Neuronal stem cell (in vitro differentiated cells): ENCODE data around the gene DPP9.

Experiments
- DNase-seq: peaks from one replicate; pipeline ENCODE4 v3.0.0-alpha.2; 2013; ENCODE audit warnings: low spot score
- H2AFZ ChIP-seq: one replicate; pipeline ENCODE4 v1.6.1; 2013; ENCODE audit warnings: mild to moderate bottlenecking, low read length, inconsistent platforms
- H2AK5ac ChIP-seq: 2 replicates; pipeline ENCODE4 v1.6.1; 2013; ENCODE audit warnings: low read depth, mild to moderate bottlenecking, inconsistent platforms, low read length, moderate library complexity, mixed read lengths
- H2BK120ac ChIP-seq: 2 replicates; pipeline ENCODE4 v1.6.1; 2013; ENCODE audit warnings: low read depth, mild to moderate bottlenecking, inconsistent platforms, low read length, moderate library complexity, mixed read lengths
- H2BK12ac ChIP-seq: one replicate; pipeline ENCODE4 v1.6.1; 2013; ENCODE audit warnings: low read length, inconsistent platforms
- H2BK15ac ChIP-seq: 2 replicates; pipeline ENCODE4 v1.6.1; 2013; ENCODE audit warnings: mild to moderate bottlenecking, low read length, inconsistent platforms, mixed read lengths
- H2BK5ac ChIP-seq: one replicate; pipeline ENCODE4 v1.6.1; 2013; ENCODE audit warnings: inconsistent platforms, mild to moderate bottlenecking, low read length, moderate library complexity
- H3K14ac ChIP-seq: one replicate; pipeline ENCODE4 v1.6.1; 2013; ENCODE audit warnings: low read length, inconsistent platforms
- H3K18ac ChIP-seq: 2 replicates; pipeline ENCODE4 v1.6.1; 2013; ENCODE audit warnings: low read length, inconsistent platforms
- H3K23ac ChIP-seq: 2 replicates; pipeline ENCODE4 v1.6.1; 2013; ENCODE audit warnings: low read depth, mild to moderate bottlenecking, mixed read lengths, low read length, inconsistent platforms; ENCODE audit not compliant: poor library complexity
- H3K27ac ChIP-seq: replicated peaks from 3 replicates; pipeline ENCODE4 v1.5.1; 2013; ENCODE audit warnings: low read length, inconsistent platforms
- H3K27me3 ChIP-seq, 3 experiments: 2 replicates each; pipeline ENCODE4 v1.6.1; 2013; ENCODE audit warnings: low read length in 3 of 3, mild to moderate bottlenecking in 2 of 3, inconsistent platforms in 1 of 3, low read depth in 1 of 3, mixed read lengths in 1 of 3, moderate library complexity in 1 of 3; ENCODE audit not compliant: control insufficient read depth in 3 of 3, insufficient read depth in 3 of 3
- H3K36me3 ChIP-seq, 2 donors: replicated peaks in 1 of 2; 2 replicates each; pipeline ENCODE4 v1.6.1; 2013; ENCODE audit warnings: low read length in 2 of 2; ENCODE audit not compliant: control insufficient read depth in 2 of 2, insufficient read depth in 2 of 2
- H3K4ac ChIP-seq: 2 replicates; pipeline ENCODE4 v1.6.1; 2013; ENCODE audit warnings: inconsistent platforms, mild to moderate bottlenecking, low read length, moderate library complexity
- H3K4me1 ChIP-seq, 2 donors: 1 replicate in 1 of 2; 2 replicates in 1 of 2; pipeline ENCODE4 v1.6.1; 2013; ENCODE audit warnings: low read length in 2 of 2, low read depth in 1 of 2; ENCODE audit not compliant: control insufficient read depth in 2 of 2, insufficient read depth in 1 of 2
- H3K4me2 ChIP-seq: one replicate; pipeline ENCODE4 v1.6.1; 2013; ENCODE audit warnings: mild to moderate bottlenecking, low read length, inconsistent platforms; ENCODE audit not compliant: insufficient read depth, poor library complexity, severe bottlenecking
- H3K4me3 ChIP-seq, 2 donors: 2 replicates each; pipeline ENCODE4 v1.5.1; 2013; ENCODE audit warnings: low read length in 2 of 2, mild to moderate bottlenecking in 2 of 2, inconsistent platforms in 1 of 2, moderate library complexity in 1 of 2
- H3K79me1 ChIP-seq: one replicate; pipeline ENCODE4 v1.6.1; 2013; ENCODE audit warnings: low read depth, mild to moderate bottlenecking, inconsistent platforms, low read length, moderate library complexity
- H3K9ac ChIP-seq: one replicate; pipeline ENCODE4 v1.6.1; 2013; ENCODE audit warnings: mild to moderate bottlenecking, low read depth, low read length, inconsistent platforms; ENCODE audit not compliant: poor library complexity
- H3K9me3 ChIP-seq, 2 donors: replicated peaks in 1 of 2; 2 replicates each; pipeline versions ENCODE3 to v1.6.1; 2013; ENCODE audit warnings: low read length in 2 of 2, mild to moderate bottlenecking in 2 of 2, inconsistent platforms in 1 of 2, low read depth in 1 of 2, mixed read lengths in 1 of 2, moderate library complexity in 1 of 2; ENCODE audit not compliant: control insufficient read depth in 2 of 2, insufficient read depth in 1 of 2
- H4K8ac ChIP-seq: one replicate; pipeline ENCODE4 v1.6.1; 2013; ENCODE audit warnings: low read depth, mild to moderate bottlenecking, inconsistent platforms, low read length, moderate library complexity
- H4K91ac ChIP-seq: one replicate; pipeline ENCODE4 v1.6.1; 2013; ENCODE audit warnings: low read length, low read depth, mild to moderate bottlenecking, inconsistent platforms; ENCODE audit not compliant: poor library complexity
- WGBS, 2 donors: extraction: QIAGEN DNeasy Blood & Tissue Kit; methylation state at CpG; one replicate each; pipeline ENCODE4 v1.1.7; 2013; ENCODE audit warnings: missing lambda C conversion rate in 2 of 2, mixed read lengths in 1 of 2; ENCODE audit not compliant: insufficient read length in 2 of 2, insufficient replicate concordance in 1 of 2; ENCODE audit errors: extremely low coverage in 2 of 2; 5-methylcytosine and 5-hydroxymethylcytosine counted together

The DPP9 gene

DNA sequence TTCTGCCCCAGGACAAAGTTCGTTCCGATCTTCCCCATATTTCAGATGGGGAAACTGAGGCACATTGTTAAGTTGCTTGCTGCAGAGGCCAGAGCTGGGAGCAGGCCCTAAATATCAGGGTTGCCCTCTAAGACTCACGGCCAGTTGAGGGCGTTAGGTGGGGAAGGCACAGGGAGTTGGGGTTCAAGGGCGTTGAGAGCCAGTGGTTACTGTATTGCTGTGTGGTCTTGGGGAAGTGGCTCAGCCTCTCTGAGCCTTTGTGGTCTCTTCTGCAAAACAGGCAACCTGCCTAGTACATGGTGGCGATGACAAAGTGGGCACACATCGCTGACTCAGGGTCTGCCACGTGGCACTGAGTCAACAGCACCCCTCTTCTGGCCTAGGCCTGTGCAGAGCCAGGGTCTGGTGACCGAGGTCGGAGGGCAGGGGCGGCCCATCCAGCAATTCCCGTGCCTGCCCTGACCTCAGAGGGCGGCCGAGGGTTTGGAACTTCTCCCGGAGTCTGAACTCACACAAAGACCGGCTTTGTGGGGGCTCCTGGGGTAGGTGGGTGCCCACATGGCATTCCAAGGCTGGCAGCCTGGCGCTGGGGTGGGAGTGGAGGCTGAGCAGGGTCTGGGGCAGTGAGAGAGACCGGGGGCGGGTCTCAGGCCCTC is 74.1 kb downstream of the DPP9 start:
- no peak overlapping the region for H4K91ac ChIP-seq
- H2AK5ac ChIP-seq: peak overlapping the region; percentile 63
- H2BK5ac ChIP-seq: no peak overlapping the region
- H3K23ac ChIP-seq: peak overlapping the region; percentile 81
- H3K14ac ChIP-seq: peak overlapping the region; percentile 32
- H3K4me3 ChIP-seq: no peak overlapping the region
- H3K18ac ChIP-seq: peak overlapping the region; percentile 60
- DNase-seq: no peak
- H3K9me3 ChIP-seq: no peaks in the 10 kb centered on the region
- no peak overlapping the region for H3K27ac ChIP-seq
- H2BK15ac ChIP-seq: no peak overlapping the region
- H3K36me3 ChIP-seq: peaks cover 3 to 12% of the 10 kb centered on the region in 2 donors
- no peak overlapping the region for H2BK12ac ChIP-seq
- H3K4me1 ChIP-seq: peaks cover 0 to 5% of the 10 kb centered on the region in 2 donors
- no peaks in the 10 kb centered on the region for H3K27me3 ChIP-seq
- H2AFZ ChIP-seq: no peak overlapping the region
- peaks cover 3% of the 10 kb centered on the region for H3K79me1 ChIP-seq
- no peak overlapping the region for H3K4me2 ChIP-seq
- no peak overlapping the region for H4K8ac ChIP-seq
- no peak overlapping the region for H3K9ac ChIP-seq
- no peak overlapping the region for H2BK120ac ChIP-seq
- no peak overlapping the region for H3K4ac ChIP-seq
- WGBS, 2 donors: no CpG with 5 or more reads among the region's 19 CpGs

DNA sequence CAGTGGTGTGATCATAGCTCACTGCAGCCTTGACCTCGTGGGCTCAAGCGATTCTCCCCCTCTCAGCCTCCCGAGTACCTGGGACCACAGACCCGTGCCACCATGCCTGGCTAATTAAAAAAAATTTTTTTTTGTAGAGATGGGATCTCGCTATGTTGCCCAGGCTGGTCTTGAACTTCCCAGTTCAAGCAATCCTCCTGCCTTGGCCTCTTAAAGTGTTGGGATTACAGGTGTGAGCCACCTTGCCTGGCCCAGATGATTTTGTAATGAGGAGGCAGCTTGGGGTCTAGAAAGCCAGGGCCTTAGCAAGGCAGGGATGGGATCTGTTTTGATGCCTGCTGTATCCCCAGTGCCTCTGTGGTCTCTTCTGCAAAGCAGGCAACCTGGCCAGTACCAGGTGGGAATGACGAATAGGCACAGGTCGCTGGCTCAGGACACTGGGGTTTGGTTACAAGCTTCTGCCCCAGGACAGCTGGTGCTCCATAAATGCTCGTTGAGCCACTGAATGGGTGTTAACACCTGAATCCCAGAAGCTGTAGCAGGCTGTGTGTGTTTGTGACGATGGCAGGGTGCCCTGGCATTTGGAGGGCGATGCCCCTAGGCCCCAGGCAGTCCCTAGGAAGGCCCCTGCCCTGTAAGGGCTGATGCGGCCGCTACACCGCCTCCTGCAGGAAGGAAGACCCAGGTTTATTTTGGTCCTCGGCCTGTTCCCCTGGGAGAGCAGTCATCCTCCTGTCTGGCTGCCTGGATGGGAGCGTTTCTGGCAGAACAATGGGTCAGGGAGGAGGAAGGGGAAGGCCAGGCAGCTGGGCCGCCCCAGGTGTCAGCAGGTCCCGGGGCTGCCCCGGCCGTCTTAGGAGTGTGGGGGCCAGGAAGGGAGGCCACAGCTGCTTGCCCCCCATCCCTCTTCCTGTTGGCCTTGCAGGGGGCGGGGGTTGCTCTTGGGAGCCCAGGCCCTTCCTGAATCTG is 75.7 kb downstream of the DPP9 start:
- H3K23ac ChIP-seq: no peak overlapping the region
- DNase-seq: no peak
- peaks cover 0 to 5% of the 10 kb centered on the region in 2 donors for H3K4me1 ChIP-seq
- H2AFZ ChIP-seq: peak overlapping the region; percentile 68
- no peak overlapping the region for H3K4ac ChIP-seq
- H3K4me2 ChIP-seq: no peak overlapping the region
- no peak overlapping the region for H4K8ac ChIP-seq
- H4K91ac ChIP-seq: peak overlapping the region; percentile 43
- peak overlapping the region; percentile 9 for H3K18ac ChIP-seq
- peak overlapping the region; percentile 54 for H2AK5ac ChIP-seq
- no peaks in the 10 kb centered on the region for H3K9me3 ChIP-seq
- H3K27ac ChIP-seq: no peak overlapping the region
- H3K27me3 ChIP-seq: no peaks in the 10 kb centered on the region
- H3K36me3 ChIP-seq: peaks cover 3 to 4% of the 10 kb centered on the region in 2 donors
- H2BK15ac ChIP-seq: no peak overlapping the region
- H3K9ac ChIP-seq: no peak overlapping the region
- peak overlapping the region; percentile 66 for H2BK120ac ChIP-seq
- no peak overlapping the region for H2BK12ac ChIP-seq
- no peak overlapping the region for H3K14ac ChIP-seq
- no peak overlapping the region for H3K4me3 ChIP-seq
- WGBS, 2 donors: no CpG with 5 or more reads among the region's 20 CpGs
- no peak overlapping the region for H2BK5ac ChIP-seq
- peaks cover 3% of the 10 kb centered on the region for H3K79me1 ChIP-seq

DNA sequence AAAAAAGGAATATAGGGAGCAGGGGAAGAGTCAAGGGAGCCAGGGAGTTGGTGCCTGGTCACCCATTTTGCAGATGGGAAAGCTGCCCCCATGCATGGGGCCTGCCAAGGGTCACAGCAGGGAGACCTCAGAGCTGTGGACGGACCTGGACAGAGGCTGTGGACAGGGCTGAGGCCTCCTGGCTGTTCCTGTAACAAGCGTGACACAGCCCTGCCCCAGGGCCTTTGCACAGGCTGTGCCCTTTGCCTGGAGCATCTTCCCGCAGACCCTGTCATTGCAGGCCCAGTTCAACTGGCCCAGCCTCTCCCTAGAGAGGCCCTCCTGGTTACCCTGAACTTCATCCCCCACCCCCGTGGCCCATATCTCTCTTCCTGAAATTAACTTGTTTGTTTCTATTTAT is 77.9 kb downstream of the DPP9 start:
- H3K14ac ChIP-seq: peak overlapping the region; percentile 82
- H2BK120ac ChIP-seq: no peak overlapping the region
- H3K4ac ChIP-seq: no peak overlapping the region
- H3K79me1 ChIP-seq: no peaks in the 10 kb centered on the region
- H3K27ac ChIP-seq: no peak overlapping the region
- DNase-seq: no peak
- H3K36me3 ChIP-seq: peaks cover 0 to 3% of the 10 kb centered on the region in 2 donors
- H2AK5ac ChIP-seq: peak overlapping the region; percentile 84
- WGBS, 2 donors: no CpG with 5 or more reads among the region's 4 CpGs
- H3K4me3 ChIP-seq: no peak overlapping the region
- no peak overlapping the region for H2BK12ac ChIP-seq
- H3K9ac ChIP-seq: no peak overlapping the region
- H3K27me3 ChIP-seq: no peaks in the 10 kb centered on the region
- H2AFZ ChIP-seq: no peak overlapping the region
- no peaks in the 10 kb centered on the region for H3K9me3 ChIP-seq
- no peak overlapping the region for H3K23ac ChIP-seq
- H3K18ac ChIP-seq: no peak overlapping the region
- H2BK15ac ChIP-seq: no peak overlapping the region
- no peak overlapping the region for H4K8ac ChIP-seq
- H3K4me1 ChIP-seq: peaks cover under 1 to 5% of the 10 kb centered on the region in 2 donors
- no peak overlapping the region for H3K4me2 ChIP-seq
- no peak overlapping the region for H2BK5ac ChIP-seq
- H4K91ac ChIP-seq: no peak overlapping the region

DNA sequence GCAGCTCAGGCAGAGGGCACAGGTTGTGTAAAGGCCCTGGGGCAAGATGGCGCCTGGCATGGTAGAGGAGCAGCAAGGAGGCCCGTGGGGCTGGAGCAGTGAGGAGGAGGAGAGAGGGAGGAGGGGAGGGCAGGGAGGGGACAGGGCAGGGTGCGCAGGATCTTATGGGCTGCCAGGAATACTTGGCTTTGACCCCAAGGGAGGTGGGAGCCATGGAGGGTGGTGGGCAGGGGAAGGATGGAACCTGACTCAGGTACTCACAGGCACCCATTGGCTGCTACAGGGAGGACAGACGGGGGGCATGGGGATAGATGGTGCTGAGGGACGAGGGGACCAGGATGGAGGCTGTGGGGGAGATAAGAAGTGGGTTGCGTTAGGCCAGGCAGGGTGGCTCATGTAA is 81.0 kb downstream of the DPP9 start:
- Histone ChIP-seq H4K8ac (no peak overlapping the region), H2AK5ac (no peak overlapping the region), H3K79me1 (no peaks in the 10 kb centered on the region), H2BK5ac (no peak overlapping the region), H2BK15ac (no peak overlapping the region), H3K4ac (no peak overlapping the region), H3K18ac (no peak overlapping the region), H3K9ac (no peak overlapping the region), H3K27me3 (no peaks in the 10 kb centered on the region), H2BK120ac (no peak overlapping the region), H3K23ac (peak overlapping the region; percentile 65), H4K91ac (no peak overlapping the region), H2AFZ (no peak overlapping the region), H3K4me3 (peak overlapping the region in 1 of 2 donors; percentile 55), H3K14ac (peak overlapping the region; percentile 56), H2BK12ac (no peak overlapping the region), H3K4me1 (peaks cover 2 to 9% of the 10 kb centered on the region in 2 donors), H3K36me3 (no peaks in the 10 kb centered on the region), H3K27ac (no peak overlapping the region), H3K9me3 (no peaks in the 10 kb centered on the region), H3K4me2 (no peak overlapping the region)
- WGBS, 2 donors: no CpG with 5 or more reads among the region's 6 CpGs
- no peak for DNase-seq
